ENCODE results near the gene CACNB2.

Gene CACNB2

GRCh38 chr10:18271491-18271890, 131.3 kb downstream of the CACNB2 start:
- Histone ChIP-seq H3K9ac (no peak overlapping the region), H3K27ac (no peak overlapping the region), H4K20me1 (no peaks in the 10 kb centered on the region), H3K4me2 (no peak overlapping the region), H3K9me3 (no peaks in the 10 kb centered on the region), H3K27me3 (no peaks in the 10 kb centered on the region), H3K36me3 (no peaks in the 10 kb centered on the region), H3K4me3 (no peak overlapping the region), H3K4me1 (no peaks in the 10 kb centered on the region)
- no peak for TF ChIP-seq Cebpa-rat (IDR thresholded peaks at IDR 0.05)

GRCh38 chr10:18273039-18273438, 132.8 kb downstream of the CACNB2 start:
- Histone ChIP-seq H4K20me1 (no peaks in the 10 kb centered on the region), H3K4me2 (no peak overlapping the region), H3K36me3 (no peaks in the 10 kb centered on the region), H3K27me3 (no peaks in the 10 kb centered on the region), H3K9ac (no peak overlapping the region), H3K27ac (no peak overlapping the region), H3K4me3 (no peak overlapping the region), H3K4me1 (no peaks in the 10 kb centered on the region), H3K9me3 (no peaks in the 10 kb centered on the region)
- TF ChIP-seq Cebpa-rat (IDR thresholded peaks at IDR 0.05): no peak

- H3K36me3 ChIP-seq: no peaks in the 10 kb centered on the region
- H4K20me1 ChIP-seq: no peaks in the 10 kb centered on the region
- TF ChIP-seq Cebpa-rat (IDR thresholded peaks at IDR 0.05): no peak
- H3K27ac ChIP-seq: no peak overlapping the region
- no peaks in the 10 kb centered on the region for H3K9me3 ChIP-seq
- no peak overlapping the region for H3K4me2 ChIP-seq
- H3K9ac ChIP-seq: no peak overlapping the region
- no peaks in the 10 kb centered on the region for H3K4me1 ChIP-seq
- H3K27me3 ChIP-seq: no peaks in the 10 kb centered on the region
- H3K4me3 ChIP-seq: no peak overlapping the region
Measured at GRCh38 chr10:18278181-18278580, 138.0 kb downstream of the CACNB2 start.

GRCh38 chr10:18279173-18279572, 138.9 kb downstream of the CACNB2 start:
- H3K4me1 ChIP-seq: no peaks in the 10 kb centered on the region
- H3K36me3 ChIP-seq: no peaks in the 10 kb centered on the region
- H3K4me2 ChIP-seq: no peak overlapping the region
- no peaks in the 10 kb centered on the region for H3K9me3 ChIP-seq
- no peak overlapping the region for H3K27ac ChIP-seq
- H3K27me3 ChIP-seq: no peaks in the 10 kb centered on the region
- no peak for TF ChIP-seq Cebpa-rat (IDR thresholded peaks at IDR 0.05)
- no peaks in the 10 kb centered on the region for H4K20me1 ChIP-seq
- H3K9ac ChIP-seq: no peak overlapping the region
- H3K4me3 ChIP-seq: no peak overlapping the region

GRCh38 chr10:18282094-18282493, 141.9 kb downstream of the CACNB2 start:
- H4K20me1 ChIP-seq: no peaks in the 10 kb centered on the region
- H3K4me2 ChIP-seq: no peak overlapping the region
- H3K9ac ChIP-seq: no peak overlapping the region
- H3K36me3 ChIP-seq: no peaks in the 10 kb centered on the region
- no peaks in the 10 kb centered on the region for H3K4me1 ChIP-seq
- TF ChIP-seq Cebpa-rat (IDR thresholded peaks at IDR 0.05): no peak
- H3K27ac ChIP-seq: no peak overlapping the region
- no peaks in the 10 kb centered on the region for H3K27me3 ChIP-seq
- H3K9me3 ChIP-seq: no peaks in the 10 kb centered on the region
- no peak overlapping the region for H3K4me3 ChIP-seq

GRCh38 chr10:18290651-18291313, 150.6 kb downstream of the CACNB2 start:
- Histone ChIP-seq H3K36me3 (no peaks in the 10 kb centered on the region), H3K9me3 (no peaks in the 10 kb centered on the region), H3K9ac (no peak overlapping the region), H4K20me1 (no peaks in the 10 kb centered on the region), H3K4me3 (no peak overlapping the region), H3K27me3 (no peaks in the 10 kb centered on the region), H3K27ac (no peak overlapping the region), H3K4me2 (no peak overlapping the region), H3K4me1 (no peaks in the 10 kb centered on the region)
- no peak for TF ChIP-seq Cebpa-rat (IDR thresholded peaks at IDR 0.05)

- no peak overlapping the region for H3K27ac ChIP-seq
Measured at GRCh38 chr10:18293536-18294510, 153.6 kb downstream of the CACNB2 start.

GRCh38 chr10:18294633-18295032, 154.4 kb downstream of the CACNB2 start:
- no peaks in the 10 kb centered on the region for H3K27me3 ChIP-seq
- H3K4me3 ChIP-seq: no peak overlapping the region
- no peaks in the 10 kb centered on the region for H3K36me3 ChIP-seq
- no peak for TF ChIP-seq Cebpa-rat (IDR thresholded peaks at IDR 0.05)
- H3K27ac ChIP-seq: no peak overlapping the region
- no peak overlapping the region for H3K4me2 ChIP-seq
- no peaks in the 10 kb centered on the region for H3K9me3 ChIP-seq
- no peaks in the 10 kb centered on the region for H4K20me1 ChIP-seq
- H3K9ac ChIP-seq: no peak overlapping the region
- H3K4me1 ChIP-seq: no peaks in the 10 kb centered on the region

More at GRCh38 chr10:18293536-18294510, 153.6 kb downstream of the CACNB2 start:
- Histone ChIP-seq H3K4me3 (no peak overlapping the region), H3K36me3 (no peaks in the 10 kb centered on the region), H3K4me1 (no peaks in the 10 kb centered on the region), H3K9me3 (no peaks in the 10 kb centered on the region), H3K27me3 (no peaks in the 10 kb centered on the region), H4K20me1 (no peaks in the 10 kb centered on the region), H3K4me2 (no peak overlapping the region), H3K9ac (no peak overlapping the region)
- no peak for TF ChIP-seq Cebpa-rat (IDR thresholded peaks at IDR 0.05)

GRCh38 chr10:18297659-18298058, 157.4 kb downstream of the CACNB2 start:
- no peak for TF ChIP-seq Cebpa-rat (IDR thresholded peaks at IDR 0.05)
- Histone ChIP-seq H3K4me3 (no peak overlapping the region), H3K36me3 (no peaks in the 10 kb centered on the region), H3K4me2 (no peak overlapping the region), H3K27me3 (no peaks in the 10 kb centered on the region), H3K4me1 (no peaks in the 10 kb centered on the region), H3K27ac (no peak overlapping the region), H3K9ac (no peak overlapping the region), H3K9me3 (no peaks in the 10 kb centered on the region), H4K20me1 (no peaks in the 10 kb centered on the region)

GRCh38 chr10:18298256-18298655, 158.0 kb downstream of the CACNB2 start:
- H3K4me1 ChIP-seq: no peaks in the 10 kb centered on the region
- no peaks in the 10 kb centered on the region for H3K27me3 ChIP-seq
- H3K4me3 ChIP-seq: no peak overlapping the region
- no peak overlapping the region for H3K4me2 ChIP-seq
- H3K27ac ChIP-seq: no peak overlapping the region
- no peak overlapping the region for H3K9ac ChIP-seq
- no peaks in the 10 kb centered on the region for H3K36me3 ChIP-seq
- H4K20me1 ChIP-seq: no peaks in the 10 kb centered on the region
- TF ChIP-seq Cebpa-rat (IDR thresholded peaks at IDR 0.05): no peak
- no peaks in the 10 kb centered on the region for H3K9me3 ChIP-seq

Data from BLaER1 (cell line).